Coronary artery (tissue), 2 donors: ENCODE data around the gene OR2F2.

Experiments used
- DNase-seq: peaks from one replicate; pipeline ENCODE4 v3.0.0-alpha.2; 2017; ENCODE audit warnings: low spot score
- H3K27ac ChIP-seq, 2 donors: fragments of 200-600 bp; sonication (generic); one replicate each; pipeline ENCODE4 v1.5.1; 2016 to 2019
- H3K4me3 ChIP-seq: fragments of 200-600 bp; sonication (generic); 2 replicates; pipeline ENCODE4 v1.5.1; 2016; ENCODE audit warnings: mild to moderate bottlenecking, moderate library complexity
- TF ChIP-seq, protein P1 (sequence below): fragments of 200-600 bp; sonication (generic); IDR thresholded peaks from one replicate; pipeline ENCODE4 v1.5.1; 2019; ENCODE audit warnings: antibody characterized with exemption

Gene OR2F2

DNA sequence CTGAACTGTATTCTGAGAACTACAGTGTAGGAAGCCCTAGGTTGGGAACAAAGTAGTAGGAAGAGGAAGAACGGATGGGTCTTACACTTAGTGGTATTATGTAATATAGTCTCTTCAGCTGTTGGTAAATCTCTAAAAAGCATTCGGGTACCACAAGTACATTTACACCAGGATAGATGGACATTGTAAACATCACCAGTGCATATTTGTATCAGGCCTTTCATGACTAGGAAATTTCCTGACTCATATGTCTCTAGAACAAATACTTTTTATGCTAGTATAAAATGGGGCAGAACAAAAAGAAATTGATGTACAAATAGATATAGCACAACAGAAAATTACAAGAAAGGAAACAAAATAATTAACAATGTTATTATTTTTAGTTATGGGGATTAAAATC is 43.6 kb downstream of the OR2F2 start:
- DNase-seq: no peak
- Histone ChIP-seq H3K4me3 (no peak overlapping the region), H3K27ac (no peak overlapping the region)
- TF ChIP-seq, protein P1, sequence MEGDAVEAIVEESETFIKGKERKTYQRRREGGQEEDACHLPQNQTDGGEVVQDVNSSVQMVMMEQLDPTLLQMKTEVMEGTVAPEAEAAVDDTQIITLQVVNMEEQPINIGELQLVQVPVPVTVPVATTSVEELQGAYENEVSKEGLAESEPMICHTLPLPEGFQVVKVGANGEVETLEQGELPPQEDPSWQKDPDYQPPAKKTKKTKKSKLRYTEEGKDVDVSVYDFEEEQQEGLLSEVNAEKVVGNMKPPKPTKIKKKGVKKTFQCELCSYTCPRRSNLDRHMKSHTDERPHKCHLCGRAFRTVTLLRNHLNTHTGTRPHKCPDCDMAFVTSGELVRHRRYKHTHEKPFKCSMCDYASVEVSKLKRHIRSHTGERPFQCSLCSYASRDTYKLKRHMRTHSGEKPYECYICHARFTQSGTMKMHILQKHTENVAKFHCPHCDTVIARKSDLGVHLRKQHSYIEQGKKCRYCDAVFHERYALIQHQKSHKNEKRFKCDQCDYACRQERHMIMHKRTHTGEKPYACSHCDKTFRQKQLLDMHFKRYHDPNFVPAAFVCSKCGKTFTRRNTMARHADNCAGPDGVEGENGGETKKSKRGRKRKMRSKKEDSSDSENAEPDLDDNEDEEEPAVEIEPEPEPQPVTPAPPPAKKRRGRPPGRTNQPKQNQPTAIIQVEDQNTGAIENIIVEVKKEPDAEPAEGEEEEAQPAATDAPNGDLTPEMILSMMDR: no peak

DNA sequence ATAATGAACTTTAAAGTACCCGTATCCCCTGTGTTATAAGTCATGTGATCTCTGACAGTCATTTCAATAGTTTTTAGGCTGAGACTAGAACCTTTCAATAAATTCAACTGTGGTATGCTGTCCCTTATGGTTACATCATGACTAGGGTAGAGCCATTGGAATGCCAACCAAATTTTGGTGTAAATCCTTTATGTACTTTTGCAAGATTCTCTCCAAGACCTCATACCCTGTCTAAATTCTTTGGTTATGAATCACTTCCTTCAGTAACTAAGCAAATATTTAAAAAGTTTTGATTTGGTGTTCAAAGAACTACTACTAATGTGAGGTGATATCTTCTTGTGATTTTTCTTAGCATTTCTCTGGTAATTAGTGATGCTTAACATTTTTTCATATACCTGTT is 44.3 kb downstream of the OR2F2 start:
- Histone ChIP-seq H3K4me3 (no peak overlapping the region), H3K27ac (no peak overlapping the region)
- no peak for DNase-seq
- TF ChIP-seq, protein P1: no peak

DNA sequence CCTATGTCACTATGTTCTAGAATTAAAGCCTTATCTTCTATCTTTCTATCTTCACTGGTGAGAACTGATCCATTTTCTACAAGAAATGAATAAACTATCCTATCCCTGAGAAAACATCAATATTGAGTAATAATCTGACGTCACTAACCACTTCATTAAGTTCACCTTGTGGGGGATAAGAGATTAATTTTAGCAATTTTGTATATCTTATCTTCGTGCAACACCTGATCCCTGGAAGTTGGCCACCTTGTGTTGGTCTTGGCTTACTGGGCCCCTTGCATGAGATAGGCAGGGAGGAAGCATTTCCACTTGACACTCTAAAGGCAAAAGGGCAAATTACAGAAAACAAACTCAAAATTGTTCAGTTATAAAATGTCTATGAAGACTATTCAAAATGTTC is 45.0 kb downstream of the OR2F2 start:
- no peak overlapping the region for H3K27ac ChIP-seq
- DNase-seq: no peak
- H3K4me3 ChIP-seq: no peak overlapping the region
- TF ChIP-seq, protein P1: no peak

DNA sequence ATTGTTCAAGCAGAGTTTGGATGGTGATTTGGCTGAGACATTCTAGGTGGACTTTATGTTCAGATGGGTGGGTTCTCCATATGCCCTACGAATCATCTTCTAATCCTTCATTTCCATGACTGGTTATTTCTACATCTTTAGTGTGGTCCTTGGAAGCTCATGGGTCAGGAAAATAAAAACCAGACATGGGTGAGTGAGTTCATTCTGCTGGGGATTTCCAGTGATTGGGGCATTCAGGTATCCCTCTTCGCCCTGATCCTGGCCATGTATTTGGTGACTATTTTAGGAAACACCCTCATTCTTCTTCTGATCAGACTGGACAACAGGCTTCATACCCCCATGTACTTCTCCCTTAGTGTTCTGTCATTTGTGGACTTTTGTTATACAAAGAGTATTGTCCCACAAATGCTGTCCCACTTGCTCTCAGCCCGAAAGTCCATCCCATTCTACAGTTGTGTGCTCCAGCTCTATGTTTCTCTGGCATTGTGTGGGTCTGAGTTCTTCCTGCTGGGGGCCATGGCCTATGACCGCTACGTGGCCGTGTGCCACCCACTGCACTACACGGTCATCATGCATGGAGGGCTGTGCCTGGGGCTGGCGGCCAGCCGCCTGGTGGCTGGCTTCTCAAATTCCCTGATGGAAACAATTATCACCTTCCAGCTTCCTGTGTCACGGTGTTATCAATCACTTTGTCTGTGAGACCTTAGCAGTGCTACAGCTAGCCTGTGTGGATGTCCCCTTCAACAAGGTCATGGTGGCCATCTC is 45.9 kb downstream of the OR2F2 start:
- TF ChIP-seq, protein P1: no peak
- Histone ChIP-seq H3K27ac (no peak overlapping the region), H3K4me3 (no peak overlapping the region)
- no peak for DNase-seq

DNA sequence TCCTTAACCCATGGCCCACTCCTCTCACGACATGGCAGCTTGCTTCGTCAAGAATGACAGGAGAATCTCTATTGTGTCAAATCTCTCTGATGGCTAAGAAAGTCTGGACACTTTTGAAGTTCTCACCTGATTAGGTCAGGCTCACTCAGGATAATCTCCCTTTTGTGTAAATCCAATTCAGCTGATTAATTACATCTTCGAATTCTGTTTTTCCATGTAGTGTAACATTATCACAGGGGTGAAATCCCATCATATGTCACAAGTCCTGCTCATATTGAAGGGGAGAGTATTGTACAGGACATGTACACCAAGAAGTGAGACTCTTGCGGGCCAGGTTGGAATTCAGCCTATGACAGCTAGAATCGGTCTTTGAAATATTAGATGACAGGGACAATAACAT is 48.9 kb downstream of the OR2F2 start:
- H3K4me3 ChIP-seq: no peak overlapping the region
- DNase-seq: no peak
- H3K27ac ChIP-seq: no peak overlapping the region
- TF ChIP-seq, protein P1: no peak
